Astrocyte of the spinal cord (primary cell): ENCODE data around the gene TMEM44.
A peak's percentile ranks its signal among the peaks of the same experiment; 100 is the strongest.

Experiments
- DNase-seq: peaks from one replicate; pipeline ENCODE4 v3.0.0; 2011; ENCODE audit warnings: low read depth, low spot score
- H3K4me3 ChIP-seq: 2 replicates; pipeline ENCODE4 v1.5.1; 2011; ENCODE audit warnings: low read depth, mild to moderate bottlenecking, low read length, moderate library complexity
- CTCF ChIP-seq: IDR thresholded peaks from 2 replicates; pipeline ENCODE4 v1.5.1; 2012; ENCODE audit warnings: low read depth, mild to moderate bottlenecking, low read length, inconsistent platforms
- in situ Hi-C: cut with HindIII; loops from 2 replicates; pipeline ENCODE4 v1.10.0; 2017; ENCODE audit warnings: low sequenced_read_pairs

The TMEM44 gene

GRCh38 chr3:194675081-194675640, 41.9 kb upstream of the TMEM44 start:
- no peak for TF ChIP-seq CTCF
- H3K4me3 ChIP-seq: no peak overlapping the region
- no peak for DNase-seq
- in situ Hi-C loops: no loop called here

GRCh38 chr3:194673761-194674160, 40.5 kb upstream of the TMEM44 start:
- no peak for TF ChIP-seq CTCF
- no peak for DNase-seq
- H3K4me3 ChIP-seq: no peak overlapping the region
- in situ Hi-C loops: no loop called here

DNA sequence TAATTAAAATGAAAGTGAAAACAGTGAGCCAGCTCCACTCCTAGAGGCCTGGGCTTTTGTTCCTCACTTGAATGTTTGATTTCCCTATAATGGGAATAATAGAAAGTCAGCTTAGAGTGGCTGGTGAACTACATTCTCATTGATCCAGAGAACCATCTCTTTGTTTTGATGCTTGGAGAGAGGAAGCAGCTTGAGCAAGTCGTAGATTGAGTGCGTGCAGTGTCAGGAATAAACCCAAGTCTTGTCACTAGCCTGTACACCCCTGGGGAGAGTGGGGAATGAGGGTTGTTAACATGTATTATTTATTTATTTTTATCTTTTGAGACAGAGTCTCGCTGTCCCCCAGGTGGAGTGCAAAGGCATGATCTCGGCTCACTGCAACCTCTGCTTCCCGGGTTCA, 39.7 kb upstream of the TMEM44 start:
- H3K4me3 ChIP-seq: peak overlapping the region; percentile 93
- in situ Hi-C loops: no loop called here
- TF ChIP-seq CTCF: no peak
- no peak for DNase-seq

DNA sequence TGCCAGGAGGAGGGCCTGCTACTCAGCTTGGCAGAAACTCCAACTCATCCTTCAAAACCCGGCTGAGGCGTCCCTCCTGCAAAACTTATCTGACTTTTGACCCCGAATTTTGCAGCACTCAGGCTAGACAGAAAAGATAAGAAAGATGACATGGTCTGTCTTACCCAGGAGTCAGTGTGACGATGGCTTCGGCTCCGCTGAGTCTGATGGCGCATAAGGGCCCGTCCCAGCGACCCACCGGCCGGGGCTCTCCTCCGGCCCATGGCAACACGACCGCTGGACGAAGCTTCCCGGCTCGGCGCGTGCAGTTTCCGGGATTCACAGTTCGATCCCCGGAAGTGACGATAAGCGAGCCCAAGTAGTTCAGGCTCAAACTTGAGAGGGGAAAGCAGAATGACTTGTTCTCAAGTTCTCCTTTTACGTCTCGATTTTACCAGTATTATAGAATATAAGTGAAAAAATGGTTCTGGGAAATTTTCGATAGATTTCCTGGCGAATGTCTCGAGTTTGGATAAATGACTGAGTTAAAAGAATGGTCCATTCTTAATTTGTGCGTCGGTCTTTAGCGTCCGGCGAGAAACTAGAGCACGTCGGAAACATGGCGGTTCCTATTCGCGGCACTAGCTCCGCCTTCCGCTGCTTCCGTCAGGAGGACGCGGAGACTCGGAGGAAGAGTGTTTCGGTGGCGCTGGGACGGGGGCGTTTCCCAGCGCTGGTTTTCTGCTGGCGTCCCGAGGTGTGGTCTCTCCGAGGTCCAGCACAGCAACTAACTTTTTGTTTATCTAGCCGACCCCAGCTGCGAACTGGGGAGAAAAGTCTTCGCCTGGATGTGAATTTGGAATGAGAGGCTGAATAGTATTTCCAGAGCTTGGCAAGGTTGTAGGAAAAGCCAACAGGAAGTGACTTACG, 38.9 kb upstream of the TMEM44 start, which contains the start of gene LSG1:
TSS of gene LSG1 (minus strand) at position 292 of the 909 bp plus-strand sequence. CDS start at position 263, 29 bp downstream.
- in situ Hi-C loops: no loop called here
- peak; percentile 98 for DNase-seq
- no peak for TF ChIP-seq CTCF
- peak within 1 kb of the TSS; percentile 93 for H3K4me3 ChIP-seq

DNA sequence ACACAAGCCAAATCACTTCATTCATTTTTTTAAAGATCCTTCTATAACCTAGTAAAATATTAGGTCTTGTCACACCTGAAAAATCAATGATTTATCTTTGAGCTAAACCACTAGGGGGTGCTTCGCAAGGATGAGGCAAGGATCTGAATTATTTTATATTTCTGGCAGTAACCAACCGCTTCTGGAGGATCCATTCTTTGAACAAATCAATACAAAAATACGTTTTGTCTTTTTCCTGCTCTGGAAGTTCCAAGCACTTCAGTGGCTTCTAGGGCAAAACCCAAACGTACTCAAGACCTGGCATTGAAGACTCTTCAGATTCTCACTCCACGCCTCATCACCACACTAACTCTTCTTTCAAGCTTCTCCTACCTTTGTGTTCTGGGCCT, 38.3 kb upstream of the TMEM44 start:
- H3K4me3 ChIP-seq: peak overlapping the region; percentile 93
- in situ Hi-C loops: no loop called here
- DNase-seq: peak; percentile 60
- peak; percentile 59 for TF ChIP-seq CTCF

DNA sequence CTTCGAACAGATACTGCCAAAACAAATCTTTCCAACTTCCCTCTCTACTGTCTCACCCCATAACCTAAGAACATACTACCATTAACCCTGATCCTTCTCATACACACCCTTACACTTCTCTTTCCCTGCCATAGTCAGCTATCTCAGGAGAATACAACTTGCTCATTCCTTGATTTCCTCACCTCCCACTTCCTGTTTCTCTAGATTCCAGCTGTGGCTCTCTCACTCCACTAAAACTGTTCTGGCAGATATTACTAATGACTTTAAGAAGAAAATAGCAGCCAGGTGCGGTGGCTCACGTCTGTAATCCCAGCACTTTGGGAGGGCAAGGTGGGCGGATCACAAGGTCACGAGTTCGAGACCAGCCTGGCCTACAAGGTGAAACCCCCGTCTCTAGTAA, 34.1 kb upstream of the TMEM44 start:
- in situ Hi-C loops: no loop called here
- no peak for TF ChIP-seq CTCF
- no peak for DNase-seq
- no peak overlapping the region for H3K4me3 ChIP-seq
